ENCODE results near the gene EFNB2.

Gene EFNB2

DNA sequence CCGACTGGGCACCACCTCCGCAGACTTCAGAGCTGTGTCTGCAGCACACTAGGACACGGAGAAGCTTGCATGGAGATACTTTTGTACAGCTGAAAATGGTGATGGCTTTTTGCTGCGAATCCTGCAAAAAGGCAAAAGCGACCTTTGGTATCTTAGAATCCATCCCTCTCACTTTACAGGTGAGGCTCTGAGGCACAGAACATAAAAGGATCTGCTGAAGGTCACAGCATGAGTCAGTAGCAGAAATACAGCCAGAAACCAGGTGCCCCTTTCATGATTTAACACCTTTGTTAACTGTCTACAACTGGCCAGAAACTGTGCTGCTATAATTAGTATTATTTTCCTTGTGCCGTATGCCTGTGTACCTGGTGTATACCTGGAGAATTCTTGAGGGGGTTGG, 48.3 kb downstream of the EFNB2 start:
- no peak for DNase-seq

DNA sequence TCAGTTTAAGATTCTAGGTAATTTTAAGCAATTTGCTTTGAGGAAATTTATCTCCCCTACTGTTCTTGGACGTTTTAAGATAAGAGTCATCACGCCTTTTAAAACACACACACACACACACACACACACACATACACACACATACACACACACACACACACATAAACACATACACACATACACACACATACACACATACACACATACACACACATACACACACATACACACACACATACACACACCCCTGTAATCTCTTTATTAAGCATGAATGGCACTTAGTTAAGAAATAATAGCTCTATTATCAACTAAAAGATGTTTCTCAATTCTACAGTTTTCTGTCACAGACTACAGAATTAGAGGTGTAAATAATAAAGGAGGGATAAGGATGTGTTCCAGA, 49.2 kb downstream of the EFNB2 start:
- no peak for DNase-seq

DNA sequence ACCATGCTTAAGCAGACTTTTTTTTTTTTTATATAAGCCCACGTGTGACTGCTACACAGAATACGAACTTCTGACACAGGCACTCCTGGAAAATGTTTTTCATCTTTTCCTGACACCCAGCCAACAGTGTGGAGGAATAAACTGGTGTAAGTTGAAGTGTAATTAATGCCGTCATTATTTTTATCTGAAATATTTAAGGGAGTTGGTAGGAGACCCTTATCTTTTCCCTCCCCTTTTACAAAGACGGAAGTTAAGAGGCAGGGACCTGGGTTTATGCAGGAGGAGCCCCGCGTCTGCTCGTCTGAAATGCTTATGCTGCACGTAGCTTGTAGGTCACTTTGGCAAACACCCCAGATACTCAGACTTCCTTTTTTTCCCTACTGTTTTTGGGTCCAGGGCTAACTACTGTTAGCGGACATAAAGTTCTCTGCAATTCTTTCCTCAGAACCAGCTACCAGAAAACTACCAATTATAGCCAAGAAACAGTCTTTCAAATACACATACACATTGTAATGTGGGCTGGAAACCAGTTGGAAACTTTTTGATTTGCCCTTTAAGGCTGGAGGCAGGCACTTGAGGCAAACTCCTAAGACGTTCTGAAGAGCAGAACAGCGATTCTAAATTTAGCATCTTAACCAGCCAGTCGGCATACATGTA, 50.8 kb downstream of the EFNB2 start:
- peak in 2 of 56 donors; percentile 16 to 24 for DNase-seq

DNA sequence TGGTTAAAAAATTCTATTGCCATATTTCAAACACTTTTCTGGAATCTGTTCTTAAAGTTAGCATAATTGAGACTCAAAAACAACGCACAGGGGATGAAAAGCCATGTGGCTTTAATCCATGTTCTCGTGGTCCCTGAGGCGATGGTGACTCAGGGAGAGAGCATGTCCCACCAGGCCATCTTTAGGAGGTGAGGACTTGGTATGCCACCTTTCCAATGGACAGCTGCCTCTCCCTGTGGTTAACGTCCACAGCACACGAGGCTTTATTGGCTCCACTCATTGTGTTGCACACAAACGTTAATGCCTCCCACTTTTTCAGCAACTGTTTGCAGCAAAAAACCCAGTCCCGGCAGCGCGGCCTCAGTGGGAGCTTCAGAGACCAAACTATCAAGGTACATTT, 51.4 kb downstream of the EFNB2 start:
- no peak for DNase-seq

DNA sequence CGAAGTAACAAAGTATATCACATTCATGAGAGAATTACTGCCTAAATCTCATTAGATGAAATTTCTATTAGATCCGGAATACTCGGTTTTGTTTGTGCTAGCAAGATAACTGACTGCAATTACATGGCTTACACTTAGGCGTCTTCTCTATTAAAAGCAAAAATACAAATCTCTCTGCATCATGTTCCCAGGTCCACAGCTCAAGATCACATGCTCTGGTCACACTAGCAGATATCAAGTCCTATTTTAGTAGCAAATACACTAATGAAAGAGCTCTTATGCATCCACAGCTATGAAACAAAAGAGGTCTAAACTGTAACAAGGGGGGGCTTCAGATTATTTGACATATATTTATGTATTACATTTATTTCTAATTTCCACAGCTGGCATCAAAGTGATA, 53.5 kb downstream of the EFNB2 start:
- no peak for DNase-seq

DNA sequence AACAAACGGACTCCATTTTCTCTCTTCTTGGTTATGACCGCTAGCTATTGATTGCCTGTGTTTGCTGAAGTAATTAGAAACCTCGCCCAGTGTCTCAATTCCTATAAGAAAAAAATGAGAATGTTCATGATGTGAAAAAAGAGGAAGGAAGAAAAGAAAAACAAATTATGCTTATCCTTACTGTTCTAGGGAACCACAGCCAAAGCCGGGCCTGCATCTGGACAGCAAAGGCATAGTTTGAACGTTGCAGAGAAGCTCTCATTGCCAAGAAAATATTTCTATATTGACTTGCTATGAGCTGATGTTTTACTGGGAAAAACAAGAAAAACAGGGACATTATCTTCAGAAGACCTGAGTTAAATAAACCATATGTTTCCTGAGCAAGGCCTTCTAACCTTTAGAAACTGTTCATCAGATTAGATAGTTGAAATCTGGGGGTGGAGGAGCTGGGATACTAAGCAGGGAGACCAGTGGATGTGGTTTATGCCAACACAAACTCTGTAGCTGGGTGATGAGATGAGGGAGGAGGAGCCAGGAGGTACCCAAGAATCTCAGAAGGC, 55.0 kb downstream of the EFNB2 start:
- no peak for DNase-seq

DNA sequence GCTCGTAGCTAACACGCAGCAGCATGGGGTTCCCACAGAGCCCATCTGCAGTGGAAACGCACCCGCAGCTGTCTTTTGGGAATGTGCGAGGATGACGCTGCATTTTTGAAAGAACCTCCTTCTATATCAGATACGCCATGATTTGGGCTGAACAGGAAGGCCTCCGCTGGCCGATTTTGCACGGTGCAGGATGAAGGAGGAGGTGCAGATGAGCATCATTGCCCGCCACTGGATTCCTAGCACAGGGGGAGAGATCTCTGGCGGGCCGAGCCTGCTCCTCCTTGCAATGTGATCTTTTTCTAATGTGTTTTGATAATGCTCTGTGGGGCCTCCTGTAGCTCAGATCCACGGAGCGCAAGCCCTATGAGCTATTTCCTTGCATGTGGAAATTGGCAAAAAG, 55.5 kb downstream of the EFNB2 start:
- DNase-seq: no peak

DNA sequence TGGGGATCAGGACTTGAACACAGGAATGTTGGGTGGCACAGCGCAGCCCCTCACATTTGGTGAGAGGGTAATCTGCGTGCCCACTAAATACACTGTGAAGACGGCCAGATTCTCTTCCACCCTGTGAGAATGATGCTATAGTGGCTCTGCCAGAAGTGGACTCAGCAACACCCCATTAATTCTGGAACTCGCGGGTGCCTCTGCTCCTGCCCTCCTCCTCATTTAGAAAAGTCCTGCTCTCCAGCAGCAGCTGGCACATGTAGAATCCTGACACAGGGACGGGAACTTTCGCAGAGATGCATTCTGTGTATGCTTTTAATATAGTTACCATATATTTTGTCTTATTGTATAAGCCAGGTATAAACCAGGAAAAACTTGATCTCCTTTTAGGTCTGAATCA, 57.3 kb downstream of the EFNB2 start:
- no peak for DNase-seq

DNA sequence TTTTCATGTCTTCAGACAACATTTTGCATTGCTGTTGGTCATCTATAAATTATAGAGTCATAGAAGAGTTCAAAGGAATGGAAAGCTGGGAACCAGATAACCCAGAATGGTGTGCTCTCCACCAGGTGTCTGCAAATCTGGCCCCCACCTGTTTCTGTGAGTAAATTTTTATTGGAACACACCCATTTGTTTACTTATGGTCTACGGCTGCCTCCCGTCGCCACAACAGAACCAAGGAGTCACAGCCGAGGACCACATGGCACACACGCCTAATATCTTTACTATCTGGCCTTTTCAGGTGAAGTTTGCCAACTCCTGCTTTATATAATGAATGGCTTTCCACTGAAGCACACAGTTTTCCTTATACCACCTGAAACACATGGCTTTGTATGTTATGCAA, 58.2 kb downstream of the EFNB2 start:
- no peak for DNase-seq

DNA sequence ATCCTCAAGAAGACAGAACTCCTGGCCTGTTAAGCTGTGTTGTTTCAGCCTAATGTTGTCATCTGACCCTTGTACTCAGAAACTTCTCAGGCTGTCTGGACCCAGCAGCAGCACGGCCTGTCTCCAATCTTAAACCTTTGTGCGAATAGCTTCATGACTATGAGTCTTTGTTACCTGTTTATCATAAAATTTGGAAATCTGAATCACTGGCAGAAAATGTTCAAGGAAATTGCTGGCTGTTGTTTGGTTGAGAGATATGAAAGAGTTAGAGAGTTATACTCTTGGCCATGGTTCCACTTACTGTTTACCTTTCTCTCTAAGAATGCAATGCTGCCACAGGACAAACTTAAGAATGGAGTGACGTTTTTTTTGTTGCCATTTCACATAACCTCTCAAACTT, 59.6 kb downstream of the EFNB2 start:
- DNase-seq: no peak

DNA sequence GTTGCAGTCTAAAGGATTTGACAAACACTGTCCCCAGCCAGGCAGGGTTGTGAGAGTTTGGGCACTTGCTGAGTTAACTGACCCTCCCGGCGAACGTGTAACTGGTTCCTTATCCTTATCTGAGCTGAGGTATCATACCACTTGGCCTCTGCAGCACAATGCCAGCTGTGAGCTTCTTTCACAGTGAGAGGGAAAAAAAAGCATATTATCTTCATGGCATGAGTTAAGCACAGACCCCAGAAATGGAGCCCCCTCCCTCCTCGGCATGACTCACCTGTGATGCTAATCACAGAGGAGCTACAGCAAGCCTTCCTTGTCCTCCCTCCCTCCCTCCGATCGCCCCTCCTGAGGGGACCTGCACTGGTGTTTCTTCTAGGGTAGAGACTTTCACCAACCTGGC, 60.5 kb downstream of the EFNB2 start:
- no peak for DNase-seq

DNA sequence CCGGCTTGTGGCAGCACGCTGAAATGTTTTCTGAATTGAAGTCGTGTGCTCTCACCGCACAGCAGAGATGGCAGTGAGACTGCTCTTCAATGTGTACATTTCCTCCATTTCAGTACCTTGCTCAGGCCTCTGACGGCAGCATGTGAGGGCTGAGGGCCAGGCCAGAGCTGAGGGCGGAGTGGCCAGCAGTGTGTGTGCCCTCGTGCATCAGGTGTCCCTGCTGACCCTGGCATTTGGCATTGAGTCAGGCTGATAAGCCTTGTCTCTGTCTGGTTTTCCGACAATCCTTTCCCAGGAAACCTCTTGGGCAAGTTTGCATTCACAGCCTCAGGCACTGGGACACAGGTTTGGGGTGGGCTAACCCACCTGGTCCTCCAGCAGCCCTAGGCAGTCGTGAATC, 62.3 kb downstream of the EFNB2 start:
- DNase-seq: no peak

DNA sequence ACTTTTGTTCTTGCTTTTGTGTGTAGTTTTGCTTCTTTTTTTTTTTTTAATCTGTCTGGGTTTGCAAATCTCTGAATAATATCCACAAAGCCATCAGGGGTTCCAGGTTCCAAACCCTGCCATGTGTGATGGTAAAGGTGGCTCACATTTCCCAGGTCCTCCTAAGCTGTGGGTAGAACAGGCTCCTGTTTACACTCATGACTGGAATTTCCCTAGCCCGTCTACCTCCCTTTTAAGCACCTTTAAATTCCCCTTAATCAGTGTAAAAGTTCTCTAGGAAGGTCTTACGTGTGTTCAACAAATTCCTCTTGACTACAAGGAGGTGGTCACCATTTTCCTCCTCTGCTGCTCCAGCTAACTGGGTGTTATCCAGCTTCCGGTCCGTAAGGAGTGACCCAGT, 62.8 kb downstream of the EFNB2 start:
- DNase-seq: no peak

DNA sequence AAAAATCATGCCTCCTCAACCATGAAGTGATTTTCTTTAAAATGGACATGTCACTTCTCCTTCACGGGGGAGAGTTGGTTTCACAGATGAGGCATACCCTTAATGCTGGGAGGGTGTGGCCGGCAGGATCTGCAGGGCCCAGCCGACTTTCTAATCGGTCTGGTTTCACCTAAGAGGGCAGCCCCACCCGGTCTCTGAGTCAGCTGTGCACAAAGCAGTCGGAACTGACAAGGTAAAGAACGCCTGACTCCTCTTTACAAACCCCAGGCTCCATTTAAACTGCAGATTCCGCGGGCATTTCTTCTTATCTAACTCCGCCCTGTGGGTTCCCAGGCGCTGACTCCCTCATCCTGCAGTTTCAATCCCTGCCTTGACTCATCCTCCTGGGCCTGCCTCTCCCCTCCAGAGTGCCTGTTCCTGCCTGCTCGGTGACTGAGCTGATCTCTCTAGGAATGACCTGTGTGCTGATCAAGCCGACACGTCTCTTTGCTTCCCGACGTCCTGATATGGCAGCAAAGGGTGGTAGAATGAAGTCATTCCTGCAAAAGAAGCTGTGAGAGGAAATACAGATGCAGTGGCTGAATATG, 63.4 kb downstream of the EFNB2 start:
- peak in 10 of 56 donors; percentile 4 to 42 (median 24) for DNase-seq

DNA sequence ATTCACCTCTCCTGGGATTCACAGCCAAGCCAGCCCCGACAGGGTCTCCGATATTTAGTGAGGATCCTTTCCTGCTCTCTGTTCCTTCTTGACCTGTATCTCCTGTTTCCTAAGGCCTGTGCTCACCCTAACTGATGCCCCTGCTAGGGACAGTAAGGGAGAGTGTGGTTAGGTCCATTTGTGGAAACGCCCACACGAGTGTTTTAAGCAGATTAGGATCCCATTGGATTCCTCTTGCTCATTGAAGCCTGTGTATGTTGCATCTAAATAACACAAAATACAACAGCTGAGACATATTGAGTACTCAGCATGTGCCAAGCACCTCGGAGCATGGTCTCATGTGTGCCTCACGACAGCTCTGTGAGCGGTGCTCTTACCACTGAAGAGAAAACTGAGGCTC, 64.9 kb downstream of the EFNB2 start:
- no peak for DNase-seq

DNA sequence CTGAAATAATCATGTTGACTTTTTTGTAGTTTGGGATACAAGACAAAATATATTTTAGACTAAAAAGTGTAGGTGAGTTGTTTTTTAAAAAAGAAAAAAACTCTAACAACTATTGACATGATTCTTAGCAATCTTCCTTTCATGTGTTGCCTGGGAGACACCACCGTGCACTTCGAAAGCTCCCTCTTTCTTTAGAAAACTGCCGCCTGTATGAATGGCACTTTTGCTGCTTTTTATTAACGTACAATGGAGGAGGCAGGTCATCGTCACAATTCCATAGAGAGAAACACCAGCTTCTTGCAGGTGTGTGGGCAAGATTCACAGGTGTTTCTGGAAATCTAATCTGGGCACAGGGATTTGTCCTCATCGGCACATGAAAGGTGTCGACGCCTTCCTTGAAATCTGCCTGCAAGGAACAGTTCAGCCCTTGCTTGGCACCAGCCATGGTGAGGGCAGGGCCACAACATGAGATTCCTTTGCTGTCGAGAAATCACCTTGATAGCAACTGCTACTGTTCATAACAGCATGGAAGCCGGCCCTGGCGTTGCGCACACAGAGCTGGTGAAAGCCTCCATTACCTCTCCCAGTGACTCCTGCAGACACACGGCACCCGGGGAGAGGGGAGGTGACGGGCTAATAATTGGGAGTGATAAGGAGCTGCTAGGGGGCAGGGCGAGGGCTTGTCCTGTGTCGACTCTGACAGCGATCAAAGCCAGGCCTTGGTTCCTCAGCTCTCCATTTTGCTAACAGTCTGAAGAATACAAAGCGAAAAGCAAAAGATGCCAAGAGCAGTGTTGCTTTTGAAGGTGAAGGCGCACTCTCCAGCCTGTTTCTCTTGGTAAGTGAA, 66.5 kb downstream of the EFNB2 start:
- peak in 1 of 56 donors; percentile 15 for DNase-seq

DNA sequence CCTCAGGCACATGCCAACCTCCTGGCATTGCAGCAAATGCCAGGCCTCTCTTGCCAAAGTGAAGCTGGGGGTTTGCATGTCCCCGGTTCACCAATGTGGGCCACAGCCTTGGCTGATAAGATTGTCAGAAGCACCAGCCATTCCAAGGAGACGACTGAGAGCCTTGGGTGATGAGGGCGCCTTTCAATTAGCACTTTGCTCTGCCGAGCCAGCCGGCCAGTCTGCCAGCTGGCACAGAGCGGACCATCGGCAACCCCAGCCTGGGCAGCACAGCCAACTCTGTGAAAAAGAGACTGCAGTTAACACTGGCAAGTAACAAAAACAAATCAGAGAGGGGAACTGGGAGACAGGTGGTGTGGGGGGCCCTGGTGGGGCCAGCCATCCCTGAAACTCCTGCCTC, 67.3 kb downstream of the EFNB2 start:
- peak in 51 of 56 donors; percentile 3 to 80 (median 36) for DNase-seq

DNA sequence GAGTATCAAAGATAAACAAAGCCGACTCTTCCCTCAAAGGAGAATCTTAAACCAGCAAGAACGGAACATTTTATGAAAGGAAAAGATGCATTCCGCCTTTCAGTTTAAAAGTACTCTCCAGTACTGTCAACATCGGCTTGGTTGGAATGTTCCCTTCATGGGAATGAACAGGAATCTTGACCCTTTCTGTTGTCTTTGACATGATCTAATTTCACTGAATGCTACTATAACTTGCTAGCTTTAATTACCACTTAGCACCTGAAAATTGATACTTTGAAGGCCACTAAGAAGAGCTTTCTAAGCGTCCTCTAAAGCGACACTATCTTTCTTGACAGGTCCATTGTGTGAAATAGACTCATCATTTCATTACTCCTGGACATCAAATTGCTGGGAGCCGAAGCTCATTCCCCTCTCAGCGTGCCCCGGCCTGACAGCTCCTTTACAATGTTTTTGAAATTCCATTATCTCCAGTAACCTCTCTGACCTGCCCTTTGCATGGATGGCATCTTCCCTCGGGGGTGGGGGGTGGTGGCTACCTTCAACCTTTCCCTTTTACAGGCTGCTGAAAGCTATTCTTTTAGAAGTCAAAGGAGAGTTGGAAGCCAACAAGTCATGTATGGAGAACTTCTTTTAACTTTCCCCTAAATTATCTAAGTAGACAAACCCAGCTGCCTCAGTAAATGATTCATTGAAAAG, 67.9 kb downstream of the EFNB2 start:
- DNase-seq: no peak

DNA sequence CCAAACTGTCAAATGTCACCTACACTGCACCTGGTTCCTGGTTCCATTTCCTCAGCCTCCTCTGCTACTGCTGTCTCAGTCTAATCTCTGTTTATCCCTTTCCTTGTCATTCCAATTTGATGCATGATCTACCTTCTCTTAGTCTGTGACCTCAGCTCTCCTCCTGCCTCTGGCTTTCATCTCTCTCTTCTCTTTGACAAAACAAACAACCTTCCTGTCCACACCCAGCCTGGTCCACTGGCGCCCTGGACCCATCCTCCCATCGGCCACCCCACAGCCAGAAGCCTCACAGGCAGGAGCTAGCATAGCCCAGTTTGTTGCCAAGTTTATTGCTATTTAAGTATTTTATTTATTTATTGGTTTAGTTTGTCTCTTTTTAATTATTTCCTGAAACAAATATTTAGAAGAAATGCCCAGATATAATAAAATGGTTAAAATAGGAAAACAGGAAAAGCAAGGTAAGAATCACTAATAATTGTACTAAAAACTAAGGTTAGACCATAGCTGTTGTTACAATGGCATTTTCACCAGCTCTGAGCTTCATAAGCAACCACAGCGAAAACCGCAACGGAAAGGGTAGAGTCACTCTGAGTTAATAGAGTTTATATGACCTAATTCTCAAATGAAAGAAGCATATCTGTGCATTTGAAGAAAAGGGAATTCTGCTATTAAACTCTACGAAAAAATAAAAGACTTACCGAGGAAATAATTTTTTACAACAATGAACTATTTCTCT, 68.6 kb downstream of the EFNB2 start:
- no peak for DNase-seq

DNA sequence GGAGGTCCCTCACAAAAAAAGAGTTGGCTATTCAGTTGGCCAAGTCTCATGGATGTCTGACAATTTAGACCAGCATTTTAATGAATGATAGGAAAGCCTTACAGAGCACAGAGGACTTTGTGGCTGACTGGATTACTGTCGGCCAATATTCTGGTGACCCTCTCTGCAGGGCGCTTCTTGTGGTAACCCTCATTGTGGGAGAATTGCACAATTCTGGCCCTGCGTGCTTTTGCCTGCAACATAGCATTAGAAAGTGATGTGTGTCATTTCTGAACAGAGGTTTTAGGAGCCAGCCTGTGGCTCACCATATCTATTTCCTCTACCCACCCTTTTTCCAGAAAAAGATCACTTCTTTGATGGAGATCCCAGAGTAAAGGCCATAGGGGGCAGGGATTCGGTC, 71.4 kb downstream of the EFNB2 start:
- DNase-seq: no peak

DNA sequence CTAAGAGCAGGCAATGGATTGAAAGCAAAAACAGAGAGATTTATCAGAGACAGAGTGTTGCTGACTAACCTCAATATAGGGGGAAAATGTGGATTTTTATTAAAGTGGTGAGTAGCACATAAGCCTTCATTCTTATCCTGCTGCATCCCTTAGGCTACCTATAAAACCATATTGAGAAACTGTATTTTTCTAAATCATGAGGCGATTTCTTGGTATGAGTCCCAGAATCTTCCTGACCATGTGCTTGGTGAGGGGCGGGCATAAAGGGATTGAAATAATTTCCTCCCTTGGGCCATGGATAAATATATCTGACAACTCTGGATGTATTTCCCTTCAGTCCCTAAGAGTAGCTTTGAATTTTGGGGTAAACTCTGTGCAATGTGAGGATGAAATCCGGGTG, 72.8 kb downstream of the EFNB2 start:
- DNase-seq: no peak
